Vagina (tissue), 2 donors: ENCODE results near the gene ZC3H12C.

ENCODE experiments used
- CTCF ChIP-seq, 3 experiments: fragments of 450-650 bp in 2 of 3; fragments of 200-600 bp in 1 of 3; sonication (generic) in 1 of 3; IDR thresholded peaks; one replicate each; pipeline ENCODE4 v1.5.1; 2017 to 2019; ENCODE audit warnings: antibody characterized with exemption in 3 of 3, mild to moderate bottlenecking in 2 of 3, moderate library complexity in 2 of 3
- POLR2A ChIP-seq, 2 donors: fragments of 450-650 bp; IDR thresholded peaks; one replicate each; pipeline ENCODE4 v1.6.1; 2017; ENCODE audit warnings: antibody characterized with exemption in 2 of 2, mild to moderate bottlenecking in 2 of 2, moderate library complexity in 2 of 2
- POLR2AphosphoS5 ChIP-seq, 2 donors: sonication (generic); formaldehyde crosslinking; IDR thresholded peaks; one replicate each; pipeline ENCODE4 v1.9.0; 2017; ENCODE audit warnings: antibody characterized with exemption in 2 of 2, mild to moderate bottlenecking in 2 of 2, low read depth in 1 of 2; ENCODE audit not compliant: insufficient read depth in 1 of 2

GRCh38 chr11:110182886-110183285, 89.7 kb downstream of the ZC3H12C start:
- no peak for TF ChIP-seq CTCF (IDR thresholded peaks at IDR 0.05)
- no peak for TF ChIP-seq POLR2A (IDR thresholded peaks at IDR 0.05)
- no peak for TF ChIP-seq POLR2AphosphoS5 (IDR thresholded peaks at IDR 0.05; ENCODE audit: insufficient read depth in 1 of 2, low read depth in 1 of 2)
